ENCODE measurements around the gene ZNF778.
"Not testable (repeated sequence)": the region's sequence is repeated elsewhere in the genome, so short reads cannot be mapped to it uniquely, and the experiment has no call there.

ZNF778 gene

GRCh38 chr16:89175280-89176146 is 42.0 kb upstream of the ZNF778 start:
- no peak for TF ChIP-seq POLR2A (IDR thresholded peaks at IDR 0.05; ENCODE audit: low read depth, low read length)
- DNase-seq (ENCODE audit: insufficient read length, low spot score) = no peak
- FAIRE-seq = no peak

DNA sequence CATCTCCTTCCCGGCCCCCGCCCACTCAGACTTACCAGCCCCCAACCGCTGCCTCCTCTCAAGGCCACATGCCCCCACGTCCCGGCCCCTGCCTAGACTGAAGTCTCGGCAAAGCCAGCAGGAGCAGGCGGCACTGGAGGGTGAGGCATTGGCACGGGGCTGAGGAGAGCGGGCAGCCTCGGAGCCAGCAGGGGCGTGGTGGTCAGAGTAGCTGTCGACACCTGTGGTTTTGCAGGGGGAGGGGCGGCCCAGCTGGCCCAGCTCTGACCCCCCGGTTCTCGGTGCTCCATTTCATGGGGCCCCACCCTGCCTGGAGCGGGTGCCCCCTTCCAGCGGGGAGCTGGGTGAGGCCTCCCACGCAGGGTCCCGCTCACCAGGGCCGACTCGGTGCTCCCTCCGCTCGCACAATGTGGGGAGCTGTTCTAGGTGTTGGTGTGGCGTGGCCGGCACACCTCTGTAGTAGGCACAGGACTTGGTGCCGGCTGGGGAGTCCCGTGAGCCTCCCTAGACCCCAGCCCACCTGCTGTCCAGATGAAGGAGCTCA is 41.3 kb upstream of the ZNF778 start:
- DNase-seq (ENCODE audit: insufficient read length, low spot score) = no peak
- FAIRE-seq = no peak
- no peak for TF ChIP-seq POLR2A (IDR thresholded peaks at IDR 0.05; ENCODE audit: low read depth, low read length)

DNA sequence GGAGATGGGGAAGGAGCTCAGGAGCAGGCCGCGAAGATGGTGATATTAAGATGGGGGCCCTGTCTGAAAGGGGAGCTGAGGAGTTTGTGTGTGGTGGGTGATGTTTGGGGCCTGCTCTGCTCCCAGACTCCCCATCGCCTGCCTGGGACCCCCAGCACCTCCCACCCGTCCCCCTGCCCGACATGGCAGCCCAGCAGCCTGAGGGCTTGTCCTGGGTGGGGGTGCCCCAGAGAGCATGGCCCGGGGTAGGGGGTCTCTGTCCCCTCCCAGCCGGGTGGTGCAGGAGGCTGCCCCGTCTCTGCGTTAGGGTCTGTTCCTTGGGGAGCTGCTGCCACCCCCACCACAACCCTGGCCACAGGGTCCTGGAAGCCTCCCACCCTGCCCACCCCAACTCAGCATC is 40.8 kb upstream of the ZNF778 start:
- DNase-seq (ENCODE audit: insufficient read length, low spot score) (no peak), FAIRE-seq (no peak)
- TF ChIP-seq POLR2A (IDR thresholded peaks at IDR 0.05; ENCODE audit: low read depth, low read length) = no peak

- TF ChIP-seq POLR2A (IDR thresholded peaks at IDR 0.05; ENCODE audit: low read depth, low read length) = no peak
- FAIRE-seq (no peak), DNase-seq (ENCODE audit: insufficient read length, low spot score) (no peak)
Measured at GRCh38 chr16:89177501-89177900, 40.0 kb upstream of the ZNF778 start.

GRCh38 chr16:89178453-89179147 is 38.9 kb upstream of the ZNF778 start:
- no peak for TF ChIP-seq POLR2A (IDR thresholded peaks at IDR 0.05; ENCODE audit: low read depth, low read length)
- DNase-seq (ENCODE audit: insufficient read length, low spot score) (no peak), FAIRE-seq (no peak)

- no peak for TF ChIP-seq POLR2A (IDR thresholded peaks at IDR 0.05; ENCODE audit: low read depth, low read length)
- DNase-seq (ENCODE audit: insufficient read length, low spot score) = no peak
- no peak for FAIRE-seq
Measured at GRCh38 chr16:89179148-89179484, 38.4 kb upstream of the ZNF778 start.

- FAIRE-seq = no peak
- no peak for DNase-seq (ENCODE audit: insufficient read length, low spot score)
- TF ChIP-seq POLR2A (IDR thresholded peaks at IDR 0.05; ENCODE audit: low read depth, low read length) = no peak
Measured at GRCh38 chr16:89179656-89180315, 37.7 kb upstream of the ZNF778 start.

DNA sequence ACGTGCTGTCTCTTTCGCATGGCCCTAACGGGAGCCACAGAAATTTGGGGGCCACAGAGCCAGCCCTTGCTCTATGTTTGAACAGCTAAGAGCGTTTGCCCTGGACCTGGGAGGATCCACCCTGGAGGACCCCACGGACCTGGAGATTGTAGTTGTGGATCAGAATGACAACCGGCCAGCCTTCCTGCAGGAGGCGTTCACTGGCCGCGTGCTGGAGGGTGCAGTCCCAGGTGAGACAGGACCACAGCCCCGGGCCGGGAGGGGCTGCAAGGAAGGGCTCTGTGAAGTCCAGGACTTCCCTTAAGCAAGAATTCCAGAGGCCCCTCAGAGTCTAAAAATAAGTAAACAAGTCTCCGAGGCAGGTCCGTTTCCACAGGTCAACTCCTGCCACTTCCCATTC is 34.0 kb upstream of the ZNF778 start:
- DNase-seq (ENCODE audit: insufficient read length, low spot score) (no peak), FAIRE-seq (no peak)
- TF ChIP-seq POLR2A (IDR thresholded peaks at IDR 0.05; ENCODE audit: low read depth, low read length) = no peak

DNA sequence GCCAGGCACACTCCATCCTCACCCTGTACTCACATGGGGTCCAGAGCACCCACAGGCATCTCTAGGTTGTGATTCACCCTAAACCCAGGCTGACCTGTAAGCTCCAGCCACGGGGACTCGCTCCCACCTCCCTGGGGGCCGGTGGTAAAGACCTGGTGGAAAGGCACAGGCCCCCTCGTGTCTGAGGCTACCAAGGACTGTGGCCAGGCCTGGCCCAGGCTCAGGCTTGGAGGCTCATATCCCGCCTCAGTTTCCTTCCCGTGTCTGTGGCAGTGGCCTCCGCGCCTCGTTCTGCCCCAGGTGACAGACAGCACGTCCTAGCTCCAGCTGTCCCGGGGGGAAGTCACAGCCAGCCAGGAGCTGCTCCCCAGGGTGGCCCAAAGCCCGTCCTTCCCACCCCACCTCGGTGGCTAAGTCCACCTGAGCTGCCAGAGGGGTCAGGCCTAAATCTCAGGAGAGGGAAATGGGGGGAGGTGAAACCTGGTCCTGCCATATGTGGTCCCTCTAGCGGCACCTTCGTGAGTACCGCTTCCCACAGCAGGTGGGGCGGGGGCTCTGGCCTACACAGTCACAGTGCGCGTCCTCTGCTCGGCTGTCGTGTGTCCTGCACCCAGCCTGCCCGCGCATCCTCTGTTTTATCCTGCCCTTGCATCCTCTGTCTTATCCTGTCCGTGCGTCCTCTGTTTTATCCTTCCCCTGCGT is 33.4 kb upstream of the ZNF778 start:
- FAIRE-seq = no peak
- no peak for TF ChIP-seq POLR2A (IDR thresholded peaks at IDR 0.05; ENCODE audit: low read depth, low read length)

GRCh38 chr16:89184677-89184932 is 32.9 kb upstream of the ZNF778 start:
- DNase-seq (ENCODE audit: insufficient read length, low spot score) (no peak), FAIRE-seq (no peak)
- no peak for TF ChIP-seq POLR2A (IDR thresholded peaks at IDR 0.05; ENCODE audit: low read depth, low read length)

More for the DNA sequence above, 33.4 kb upstream of the ZNF778 start:
- DNase-seq (ENCODE audit: insufficient read length, low spot score) = no peak

DNA sequence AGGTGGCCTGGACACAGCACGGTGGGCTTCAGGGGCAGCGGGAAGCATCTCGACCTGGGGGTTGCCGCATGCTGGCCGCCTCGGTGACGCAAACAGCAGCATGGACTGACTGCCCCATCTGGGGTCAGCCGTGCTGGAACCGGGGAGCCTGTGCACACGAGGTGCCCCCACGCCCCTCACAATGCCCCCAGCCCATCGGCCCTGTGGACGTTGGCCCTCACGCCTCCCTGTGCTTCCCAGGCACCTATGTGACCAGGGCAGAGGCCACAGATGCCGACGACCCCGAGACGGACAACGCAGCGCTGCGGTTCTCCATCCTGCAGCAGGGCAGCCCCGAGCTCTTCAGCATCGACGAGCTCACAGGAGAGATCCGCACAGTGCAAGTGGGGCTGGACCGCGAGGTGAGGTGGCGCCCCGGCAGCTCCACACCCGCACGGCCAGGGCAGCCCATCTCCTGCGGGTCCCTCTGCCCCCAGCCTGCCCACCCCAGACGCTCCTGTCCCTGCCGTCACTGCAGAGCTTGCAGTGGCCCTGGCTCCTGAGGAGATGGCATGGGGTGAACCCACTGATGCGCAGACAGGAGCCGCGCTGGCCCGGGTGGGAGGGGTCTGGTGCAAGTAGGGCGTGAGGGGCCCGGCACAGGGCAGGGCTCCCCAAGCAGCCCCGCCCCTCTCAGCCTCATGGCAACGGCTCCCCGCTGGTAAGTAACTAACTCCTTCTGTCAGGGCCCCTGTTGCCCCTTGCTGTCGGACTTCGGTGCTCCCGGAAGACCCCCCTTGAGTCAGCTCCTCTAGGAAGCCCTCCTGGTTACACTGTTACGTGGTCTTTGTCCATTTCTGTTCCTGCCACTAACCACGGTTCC is 32.3 kb upstream of the ZNF778 start:
- FAIRE-seq (no peak), DNase-seq (ENCODE audit: insufficient read length, low spot score) (no peak)
- TF ChIP-seq POLR2A (IDR thresholded peaks at IDR 0.05; ENCODE audit: low read depth, low read length) = no peak

GRCh38 chr16:89185887-89186592 is 31.5 kb upstream of the ZNF778 start:
- DNase-seq (ENCODE audit: insufficient read length, low spot score); FAIRE-seq: not testable (repeated sequence)

GRCh38 chr16:89186593-89187031 is 30.9 kb upstream of the ZNF778 start:
- DNase-seq (ENCODE audit: insufficient read length, low spot score); FAIRE-seq: not testable (repeated sequence)

All from H54 (cell line).